NCI-H128 (cell line): ENCODE data around the gene CLTA.

ENCODE experiments used
- DNase-seq: peaks from one replicate; lab custom pipeline; 2025; ENCODE audit not compliant: unreplicated experiment; lab: John Stamatoyannopoulos, UW

CLTA gene

GRCh38 chr9:36187414-36187813 lies 3.3 kb upstream of the CLTA start:
- DNase-seq: no peak

- DNase-seq: no peak
Observed at GRCh38 chr9:36188212-36188611, 2.5 kb upstream of the CLTA start.

GRCh38 chr9:36189976-36190375 lies 745 bp upstream of the CLTA start:
- no peak for DNase-seq

GRCh38 chr9:36191290-36191645 lies 547 bp downstream of the CLTA start:
- DNase-seq: no peak

GRCh38 chr9:36191686-36192085 lies 965 bp downstream of the CLTA start:
- no peak for DNase-seq

GRCh38 chr9:36192196-36192595 lies 1.5 kb downstream of the CLTA start:
- no peak for DNase-seq

- no peak for DNase-seq
Observed at GRCh38 chr9:36193023-36193422, 2.3 kb downstream of the CLTA start.

GRCh38 chr9:36194326-36195000 lies 3.7 kb downstream of the CLTA start:
- no peak for DNase-seq

GRCh38 chr9:36204906-36205547 lies 14.3 kb downstream of the CLTA start:
- no peak for DNase-seq

GRCh38 chr9:36207016-36207415 lies 16.3 kb downstream of the CLTA start:
- no peak for DNase-seq

- no peak for DNase-seq
Observed at GRCh38 chr9:36207546-36208012, 16.9 kb downstream of the CLTA start.

- no peak for DNase-seq
Observed at GRCh38 chr9:36208521-36209253, 18.0 kb downstream of the CLTA start.

- no peak for DNase-seq
Observed at GRCh38 chr9:36210722-36211121, 20.0 kb downstream of the CLTA start.

GRCh38 chr9:36211510-36211909 lies 20.8 kb downstream of the CLTA start:
- no peak for DNase-seq

- no peak for DNase-seq
Observed at GRCh38 chr9:36213387-36213786, 22.7 kb downstream of the CLTA start.

GRCh38 chr9:36213989-36214388 lies 23.3 kb downstream of the CLTA start:
- no peak for DNase-seq

- DNase-seq: no peak
Observed at GRCh38 chr9:36214571-36214970, 23.9 kb downstream of the CLTA start.

GRCh38 chr9:36217256-36217968 lies 26.7 kb downstream of the CLTA start:
- DNase-seq: no peak

- DNase-seq: no peak
Observed at GRCh38 chr9:36218011-36218410, 27.3 kb downstream of the CLTA start.

- DNase-seq: no peak
Observed at GRCh38 chr9:36218411-36218901, 27.7 kb downstream of the CLTA start.

- no peak for DNase-seq
Observed at GRCh38 chr9:36221667-36222066, 30.9 kb downstream of the CLTA start.
